ENCODE data around the gene ZFX.
A peak's percentile ranks its signal among the peaks of the same experiment; 100 is the strongest.
"Not testable (repeated sequence)": the region's sequence is repeated elsewhere in the genome, so short reads cannot be mapped to it uniquely, and the experiment has no call there.

ZFX gene

GRCh38 chrX:24137192-24137591 is 12.3 kb upstream of the ZFX start:
- Histone ChIP-seq H3K4me1 (ENCODE audit: insufficient read depth, low read length) (no peaks in the 10 kb centered on the region), H3K9me3 (ENCODE audit: insufficient read depth, low read length, severe bottlenecking) (no peaks in the 10 kb centered on the region), H2AFZ (ENCODE audit: low read depth, low read length) (no peak overlapping the region), H3K79me2 (ENCODE audit: insufficient read depth, low read length) (no peaks in the 10 kb centered on the region), H3K36me3 (ENCODE audit: insufficient read depth, low read length) (no peaks in the 10 kb centered on the region), H3K27me3 (ENCODE audit: insufficient read depth, low read length, poor library complexity) (no peaks in the 10 kb centered on the region), H3K4me2 (ENCODE audit: insufficient read depth, low read length) (no peak overlapping the region), H3K4me3 (ENCODE audit: low read depth in 1 of 2, low read length in 2 of 2) (no peak overlapping the region), H4K20me1 (ENCODE audit: insufficient read depth, low read length) (no peaks in the 10 kb centered on the region), H3K27ac (ENCODE audit: low read length) (no peak overlapping the region), H3K9ac (ENCODE audit: low read depth, low read length) (no peak overlapping the region)
- DNase-seq (no peak), ATAC-seq (ENCODE audit: insufficient read depth, low read depth) (no peak)
- TF ChIP-seq CTCF (IDR thresholded peaks at IDR 0.05; ENCODE audit: borderline replicate concordance, extremely low read depth, low read length, poor library complexity, severe bottlenecking): no peak

- Histone ChIP-seq H3K79me2 (ENCODE audit: insufficient read depth, low read length) (peaks cover 13% of the 10 kb centered on the region), H3K4me1 (ENCODE audit: insufficient read depth, low read length) (peaks cover 42% of the 10 kb centered on the region)
- not testable (repeated sequence) for H4K20me1 ChIP-seq (ENCODE audit: insufficient read depth, low read length); ATAC-seq (ENCODE audit: insufficient read depth, low read depth); H3K4me3 ChIP-seq (ENCODE audit: low read depth in 1 of 2, low read length in 2 of 2); H2AFZ ChIP-seq (ENCODE audit: low read depth, low read length); H3K9ac ChIP-seq (ENCODE audit: low read depth, low read length); H3K9me3 ChIP-seq (ENCODE audit: insufficient read depth, low read length, severe bottlenecking); H3K4me2 ChIP-seq (ENCODE audit: insufficient read depth, low read length); DNase-seq; H3K27me3 ChIP-seq (ENCODE audit: insufficient read depth, low read length, poor library complexity); H3K27ac ChIP-seq (ENCODE audit: low read length); H3K36me3 ChIP-seq (ENCODE audit: insufficient read depth, low read length)
Observed at GRCh38 chrX:24143982-24144381, 5.5 kb upstream of the ZFX start.

GRCh38 chrX:24144528-24144927 is 5.0 kb upstream of the ZFX start:
- Histone ChIP-seq H3K79me2 (ENCODE audit: insufficient read depth, low read length) (peaks cover 17% of the 10 kb centered on the region), H3K27ac (ENCODE audit: low read length) (no peak overlapping the region), H2AFZ (ENCODE audit: low read depth, low read length) (no peak overlapping the region), H3K36me3 (ENCODE audit: insufficient read depth, low read length) (no peaks in the 10 kb centered on the region), H3K9ac (ENCODE audit: low read depth, low read length) (no peak overlapping the region), H3K27me3 (ENCODE audit: insufficient read depth, low read length, poor library complexity) (no peaks in the 10 kb centered on the region), H3K4me1 (ENCODE audit: insufficient read depth, low read length) (peaks cover 42% of the 10 kb centered on the region), H3K4me3 (ENCODE audit: low read depth in 1 of 2, low read length in 2 of 2) (no peak overlapping the region), H3K4me2 (ENCODE audit: insufficient read depth, low read length) (no peak overlapping the region), H3K9me3 (ENCODE audit: insufficient read depth, low read length, severe bottlenecking) (no peaks in the 10 kb centered on the region), H4K20me1 (ENCODE audit: insufficient read depth, low read length) (no peaks in the 10 kb centered on the region)
- DNase-seq: no peak
- ATAC-seq (ENCODE audit: insufficient read depth, low read depth): no peak
- TF ChIP-seq CTCF (IDR thresholded peaks at IDR 0.05; ENCODE audit: borderline replicate concordance, extremely low read depth, low read length, poor library complexity, severe bottlenecking): no peak
- TF ChIP-seq EZH2 (IDR thresholded peaks at IDR 0.05; ENCODE audit: borderline replicate concordance, low read depth, low read length, severe bottlenecking): no peak

- Histone ChIP-seq H2AFZ (ENCODE audit: low read depth, low read length) (peak overlapping the region; percentile 39; the same call in 1 of the 2 replicates), H3K9me3 (ENCODE audit: insufficient read depth, low read length, severe bottlenecking) (no peaks in the 10 kb centered on the region), H3K4me3 (ENCODE audit: low read depth in 1 of 2, low read length in 2 of 2) (no peak overlapping the region), H3K36me3 (ENCODE audit: insufficient read depth, low read length) (no peaks in the 10 kb centered on the region; the same call in 1 of the 2 replicates), H3K27me3 (ENCODE audit: insufficient read depth, low read length, poor library complexity) (no peaks in the 10 kb centered on the region), H3K4me1 (ENCODE audit: insufficient read depth, low read length) (peaks cover 42% of the 10 kb centered on the region), H3K79me2 (ENCODE audit: insufficient read depth, low read length) (peaks cover 20% of the 10 kb centered on the region), H3K27ac (ENCODE audit: low read length) (no peak overlapping the region; the same call in 1 of the 2 replicates), H3K4me2 (ENCODE audit: insufficient read depth, low read length) (0 out of 2 replicates have a peak overlapping the region, but pooled peaks have one; percentile 68), H3K9ac (ENCODE audit: low read depth, low read length) (no peak overlapping the region), H4K20me1 (ENCODE audit: insufficient read depth, low read length) (peaks cover 1% of the 10 kb centered on the region; the same call in 1 of the 2 replicates)
- ATAC-seq (ENCODE audit: insufficient read depth, low read depth) (no peak), DNase-seq (no peak)
- TF ChIP-seq CTCF (IDR thresholded peaks at IDR 0.05; ENCODE audit: borderline replicate concordance, extremely low read depth, low read length, poor library complexity, severe bottlenecking): no peak
- TF ChIP-seq EZH2 (IDR thresholded peaks at IDR 0.05; ENCODE audit: borderline replicate concordance, low read depth, low read length, severe bottlenecking): no peak
Observed at GRCh38 chrX:24145303-24146186, 4.0 kb upstream of the ZFX start.
